Activated naive CD8-positive, alpha-beta T cell (primary cell): ENCODE data around the gene MAP3K10.
"Not testable (repeated sequence)": the region's sequence is repeated elsewhere in the genome, so short reads cannot be mapped to it uniquely, and the experiment has no call there.

ENCODE experiments used
- H3K27ac Mint-ChIP-seq: one replicate; pipeline ENCODE4 v1.8.0; 2021; ENCODE audit warnings: mixed read lengths
- H3K27me3 Mint-ChIP-seq: one replicate; pipeline ENCODE4 v1.8.0; 2021; ENCODE audit warnings: mixed read lengths
- H3K36me3 Mint-ChIP-seq: one replicate; pipeline ENCODE4 v1.8.0; 2021; ENCODE audit warnings: mixed read lengths
- H3K4me1 Mint-ChIP-seq: one replicate; pipeline ENCODE4 v1.8.0; 2021; ENCODE audit warnings: low read depth, mixed read lengths
- H3K4me3 Mint-ChIP-seq: one replicate; pipeline ENCODE4 v1.8.0; 2021; ENCODE audit warnings: mild to moderate bottlenecking, mixed read lengths
- H3K9me3 Mint-ChIP-seq: one replicate; pipeline ENCODE4 v1.8.0; 2021; ENCODE audit warnings: low read depth, mixed read lengths

MAP3K10 gene

DNA sequence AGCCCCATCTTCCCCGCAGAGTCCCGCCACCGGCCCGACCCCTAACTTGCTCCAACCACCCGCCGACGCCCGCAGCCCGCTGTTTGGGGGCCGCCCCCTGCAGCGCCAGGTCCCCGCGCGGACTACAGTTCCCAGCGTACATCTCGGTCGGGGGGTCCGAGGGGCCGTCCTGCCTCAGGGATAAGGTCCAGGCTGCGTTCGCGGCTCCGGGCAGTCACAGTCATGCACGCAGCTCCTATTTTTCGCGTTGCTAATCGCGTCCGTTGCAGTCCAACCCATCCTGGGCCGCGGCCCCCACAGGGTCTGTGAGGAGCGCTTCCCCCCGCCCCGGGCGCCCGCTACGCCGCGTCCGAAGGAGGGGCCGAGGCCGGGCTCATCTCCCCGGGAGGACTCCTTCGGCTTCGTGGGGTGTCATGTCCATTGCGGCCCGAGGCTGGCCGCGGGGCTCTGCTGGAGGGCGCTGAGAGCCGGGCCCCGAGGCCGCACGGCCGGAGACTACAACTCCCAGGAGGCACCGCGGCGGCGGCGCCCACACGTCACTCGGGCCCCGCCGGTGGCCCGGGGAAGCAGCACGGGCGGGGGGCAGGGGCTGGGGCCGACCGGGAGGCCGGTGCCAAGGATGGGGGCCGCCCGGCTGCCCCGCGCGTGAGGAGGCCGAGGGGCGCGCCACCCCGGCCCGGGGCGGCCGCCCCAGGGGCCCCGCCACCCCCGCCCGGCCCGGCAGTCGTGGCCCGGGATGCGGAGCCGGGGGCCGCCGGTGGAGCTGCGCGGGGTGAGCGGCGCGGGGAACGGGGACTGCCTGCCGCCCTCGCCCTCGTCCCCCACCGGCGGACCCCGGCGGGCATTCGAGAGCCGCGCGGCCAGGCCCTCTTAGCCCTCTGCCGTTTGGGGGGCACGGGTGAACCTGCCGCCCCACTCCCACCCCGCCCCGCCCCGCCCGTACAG is at the start of gene MAP3K10:
MAP3K10 (plus strand) TSS at position 536 of the 945 bp plus-strand sequence. CDS start 606 bp downstream, outside the sequence.
- Mint-ChIP-seq H3K36me3 (peaks cover 6% of the 10 kb centered on the region), H3K9me3 (no peaks in the 10 kb centered on the region), H3K4me1 (peaks cover 35% of the 10 kb centered on the region), H3K4me3 (peak within 1 kb of the TSS; percentile 89), H3K27ac (peak within 1 kb of the TSS; percentile 95), H3K27me3 (no peaks in the 10 kb centered on the region)

DNA sequence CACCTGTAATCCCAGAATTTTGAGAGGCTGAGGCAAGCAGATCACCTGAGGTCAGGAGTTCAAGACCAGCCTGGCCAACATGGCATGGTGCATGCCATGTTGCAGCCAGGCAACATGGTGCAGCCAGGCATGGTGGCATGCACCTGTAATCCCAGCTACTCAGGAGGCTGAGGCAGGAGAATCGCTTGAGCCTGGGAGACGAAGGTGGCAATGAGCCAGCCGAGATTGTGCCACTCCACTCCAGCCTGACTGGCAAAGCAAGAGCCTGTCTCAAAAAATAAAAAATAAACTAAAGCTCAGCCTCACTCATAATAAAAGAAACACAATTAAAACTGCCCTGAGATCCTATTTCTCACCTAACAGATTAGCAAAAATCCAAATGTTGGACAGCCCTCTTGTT is 49.7 kb upstream of the MAP3K10 start:
- H3K36me3 Mint-ChIP-seq = no peaks in the 10 kb centered on the region
- no peak overlapping the region for H3K4me3 Mint-ChIP-seq
- no peaks in the 10 kb centered on the region for H3K27me3 Mint-ChIP-seq
- H3K9me3 Mint-ChIP-seq = no peaks in the 10 kb centered on the region
- peaks cover 33% of the 10 kb centered on the region for H3K4me1 Mint-ChIP-seq
- no peak overlapping the region for H3K27ac Mint-ChIP-seq

DNA sequence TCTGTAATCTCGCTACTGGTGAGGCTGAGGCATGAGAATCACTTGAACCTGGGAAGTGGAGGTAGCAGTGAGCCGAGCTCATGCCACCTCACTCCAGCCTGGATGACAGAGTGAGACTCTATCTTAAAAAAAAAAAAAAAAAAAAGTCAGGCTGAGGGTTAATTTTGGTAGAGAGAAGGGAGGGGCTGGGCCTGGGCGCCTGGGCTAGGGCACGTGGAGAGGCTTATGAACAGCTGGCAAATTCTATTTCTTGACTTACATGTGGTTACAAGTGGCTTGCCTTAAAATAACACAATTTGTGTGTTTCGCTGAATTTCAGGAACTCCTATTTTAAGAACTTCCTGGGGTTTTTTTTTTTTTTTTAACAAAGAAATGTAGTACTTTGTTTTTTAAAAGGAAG is 47.6 kb upstream of the MAP3K10 start:
- Mint-ChIP-seq H3K4me3 (peak overlapping the region; percentile 81), H3K9me3 (no peaks in the 10 kb centered on the region), H3K27ac (peak overlapping the region; percentile 94), H3K4me1 (peaks cover 44% of the 10 kb centered on the region), H3K27me3 (no peaks in the 10 kb centered on the region), H3K36me3 (no peaks in the 10 kb centered on the region)

DNA sequence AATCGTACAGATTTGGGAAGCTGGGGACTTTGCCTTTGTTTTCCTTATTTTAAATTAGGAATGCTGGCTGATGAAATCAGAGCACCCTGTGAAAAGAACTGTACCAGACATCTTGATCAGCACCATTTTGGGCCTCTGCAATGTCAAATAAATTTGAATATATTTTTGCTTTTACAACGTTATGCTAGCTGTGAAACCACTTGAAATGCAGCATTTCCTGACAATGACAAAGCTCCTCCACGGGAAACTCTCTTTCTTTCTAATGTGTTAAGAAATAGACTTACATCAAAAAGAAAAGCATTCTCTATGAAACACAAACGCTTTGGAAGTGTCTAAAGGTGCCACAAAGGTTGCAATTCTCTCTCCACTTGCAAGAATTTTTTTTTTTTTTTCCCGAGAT is 47.1 kb upstream of the MAP3K10 start:
- H3K27me3 Mint-ChIP-seq = no peaks in the 10 kb centered on the region
- H3K4me3 Mint-ChIP-seq = peak overlapping the region; percentile 81
- peak overlapping the region; percentile 94 for H3K27ac Mint-ChIP-seq
- H3K36me3 Mint-ChIP-seq = no peaks in the 10 kb centered on the region
- peaks cover 44% of the 10 kb centered on the region for H3K4me1 Mint-ChIP-seq
- H3K9me3 Mint-ChIP-seq = no peaks in the 10 kb centered on the region

DNA sequence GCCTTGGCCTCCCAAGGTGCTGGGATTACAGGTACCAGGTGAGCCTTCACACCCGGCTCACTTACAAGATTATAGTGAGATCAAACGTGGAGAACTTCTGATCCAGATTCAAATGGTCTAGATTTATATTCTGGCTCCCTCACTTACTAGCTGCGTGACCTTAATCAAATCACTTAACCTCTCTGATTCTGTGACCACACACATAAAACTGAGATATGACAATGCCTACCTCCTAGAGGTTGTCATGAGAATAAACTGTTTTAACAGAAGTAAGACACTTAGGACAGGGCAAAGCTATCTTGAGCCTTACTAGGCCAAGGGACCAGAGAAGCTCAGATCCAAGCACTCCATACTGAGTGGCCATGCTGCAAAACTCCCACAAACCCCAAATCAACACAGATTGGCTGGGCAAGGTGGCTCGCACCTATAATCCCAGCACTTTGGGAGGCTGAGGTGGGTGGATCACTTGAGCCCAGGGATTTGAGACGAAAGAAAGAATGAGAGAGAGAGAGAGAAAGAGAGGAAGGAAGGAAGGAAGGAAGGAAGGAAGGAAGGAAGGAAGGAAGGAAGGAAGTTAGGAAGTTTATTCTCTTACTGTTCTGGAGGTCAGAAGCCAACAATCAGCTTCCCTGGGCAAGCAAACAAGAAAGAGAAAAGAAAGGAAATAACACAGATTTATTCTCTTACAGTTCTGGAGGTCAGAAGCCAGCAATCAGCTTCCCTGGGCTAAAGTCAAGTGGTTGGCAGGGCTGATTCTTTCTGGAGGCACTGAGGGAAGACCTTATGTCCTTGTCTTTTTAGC is 46.1 kb upstream of the MAP3K10 start:
- no peaks in the 10 kb centered on the region for H3K27me3 Mint-ChIP-seq
- H3K4me1 Mint-ChIP-seq = peaks cover 41% of the 10 kb centered on the region
- peak overlapping the region; percentile 27 for H3K4me3 Mint-ChIP-seq
- H3K9me3 Mint-ChIP-seq = no peaks in the 10 kb centered on the region
- peak overlapping the region; percentile 66 for H3K27ac Mint-ChIP-seq
- H3K36me3 Mint-ChIP-seq = no peaks in the 10 kb centered on the region

DNA sequence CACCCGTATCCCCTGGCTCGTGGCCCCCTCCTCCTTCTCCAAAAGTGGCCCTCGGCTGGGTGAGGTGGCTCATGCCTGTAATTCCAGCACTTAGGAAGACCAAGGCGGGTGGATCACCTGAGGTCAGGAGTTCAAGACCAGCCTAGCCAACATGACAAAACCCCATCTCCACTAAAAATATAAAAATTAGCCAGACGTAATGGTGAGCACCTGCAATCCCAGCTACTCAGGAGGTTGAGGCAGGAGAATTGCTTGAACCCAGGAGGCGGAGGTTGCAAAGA is 45.5 kb upstream of the MAP3K10 start:
- H3K4me3 Mint-ChIP-seq, H3K9me3 Mint-ChIP-seq, H3K27me3 Mint-ChIP-seq, H3K36me3 Mint-ChIP-seq, H3K27ac Mint-ChIP-seq: not testable (repeated sequence)
- peaks cover 41% of the 10 kb centered on the region for H3K4me1 Mint-ChIP-seq

DNA sequence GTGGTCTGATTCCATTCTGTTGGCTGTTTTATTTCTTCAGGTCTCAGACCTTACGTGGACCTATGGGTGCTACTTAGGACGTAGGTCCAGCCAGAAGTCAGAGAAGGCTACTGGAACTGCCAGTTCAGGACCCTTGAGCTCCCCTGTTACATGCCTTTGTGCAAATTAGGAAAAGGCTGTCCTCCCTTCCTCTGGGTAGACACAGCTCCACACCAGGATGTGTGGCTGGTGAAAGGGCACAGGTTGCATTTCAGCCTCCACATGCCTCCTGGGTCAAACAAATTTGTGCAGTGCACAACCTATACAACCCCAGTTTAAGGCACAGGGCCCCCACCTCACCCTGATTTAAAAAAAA is 43.9 kb upstream of the MAP3K10 start:
- H3K36me3 Mint-ChIP-seq = no peaks in the 10 kb centered on the region
- H3K27ac Mint-ChIP-seq = no peak overlapping the region
- H3K4me1 Mint-ChIP-seq = peaks cover 39% of the 10 kb centered on the region
- no peaks in the 10 kb centered on the region for H3K27me3 Mint-ChIP-seq
- H3K9me3 Mint-ChIP-seq = no peaks in the 10 kb centered on the region
- no peak overlapping the region for H3K4me3 Mint-ChIP-seq

DNA sequence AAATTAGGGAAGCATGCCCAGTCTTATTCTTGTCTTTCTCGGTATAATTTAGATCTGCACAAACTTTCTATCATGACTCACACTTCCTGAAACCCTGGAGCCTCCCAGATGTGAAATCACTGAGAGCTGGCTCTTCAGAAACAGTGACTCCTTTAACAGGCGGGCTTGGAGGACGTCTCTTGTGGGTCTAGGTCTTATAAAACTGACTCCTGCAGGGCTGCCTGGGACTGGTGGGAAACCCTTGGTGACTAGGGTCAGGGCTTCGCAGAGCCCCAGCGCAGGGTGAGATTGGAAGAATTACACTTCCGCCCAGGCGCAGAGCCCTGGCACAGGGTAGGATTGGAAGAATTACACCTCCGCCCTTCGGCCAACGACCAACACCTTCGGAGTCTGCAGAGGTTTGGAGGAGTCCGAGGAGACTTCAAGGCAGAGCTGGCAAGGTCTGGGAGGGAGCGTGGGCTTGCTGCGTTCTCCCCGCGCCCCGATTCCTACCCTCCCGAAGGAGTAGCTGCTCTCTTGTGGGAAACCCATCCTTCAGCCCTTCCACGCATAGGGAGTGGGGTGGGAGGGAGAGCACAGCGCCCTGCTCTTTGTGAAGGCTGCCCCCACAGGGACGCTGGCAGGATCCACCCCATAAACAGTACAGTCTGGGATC is 43.4 kb upstream of the MAP3K10 start:
- H3K4me3 Mint-ChIP-seq = peak overlapping the region; percentile 49
- peak overlapping the region; percentile 28 for H3K27ac Mint-ChIP-seq
- no peaks in the 10 kb centered on the region for H3K27me3 Mint-ChIP-seq
- peaks cover 38% of the 10 kb centered on the region for H3K4me1 Mint-ChIP-seq
- H3K9me3 Mint-ChIP-seq = no peaks in the 10 kb centered on the region
- no peaks in the 10 kb centered on the region for H3K36me3 Mint-ChIP-seq

DNA sequence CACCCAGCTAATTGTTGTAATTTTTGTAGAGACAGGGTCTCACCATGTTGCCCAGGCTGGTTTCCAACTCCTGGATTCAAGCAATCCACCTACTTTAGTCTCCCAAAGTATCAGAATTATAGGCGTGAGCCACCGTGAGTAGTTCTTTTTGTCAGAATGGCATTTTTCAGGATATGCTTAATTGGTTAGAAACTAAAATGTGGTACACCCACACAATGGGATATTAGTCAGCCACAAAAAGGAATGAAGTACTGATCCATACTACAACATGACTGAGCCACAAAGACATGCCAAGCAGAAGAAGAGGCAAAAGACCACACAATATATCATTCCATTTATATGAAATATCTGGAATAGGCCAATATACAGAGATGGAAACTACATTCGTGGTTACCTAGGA is 41.7 kb upstream of the MAP3K10 start:
- H3K27me3 Mint-ChIP-seq = no peaks in the 10 kb centered on the region
- no peak overlapping the region for H3K27ac Mint-ChIP-seq
- H3K4me3 Mint-ChIP-seq = no peak overlapping the region
- H3K4me1 Mint-ChIP-seq = peaks cover 25% of the 10 kb centered on the region
- H3K36me3 Mint-ChIP-seq = no peaks in the 10 kb centered on the region
- no peaks in the 10 kb centered on the region for H3K9me3 Mint-ChIP-seq

DNA sequence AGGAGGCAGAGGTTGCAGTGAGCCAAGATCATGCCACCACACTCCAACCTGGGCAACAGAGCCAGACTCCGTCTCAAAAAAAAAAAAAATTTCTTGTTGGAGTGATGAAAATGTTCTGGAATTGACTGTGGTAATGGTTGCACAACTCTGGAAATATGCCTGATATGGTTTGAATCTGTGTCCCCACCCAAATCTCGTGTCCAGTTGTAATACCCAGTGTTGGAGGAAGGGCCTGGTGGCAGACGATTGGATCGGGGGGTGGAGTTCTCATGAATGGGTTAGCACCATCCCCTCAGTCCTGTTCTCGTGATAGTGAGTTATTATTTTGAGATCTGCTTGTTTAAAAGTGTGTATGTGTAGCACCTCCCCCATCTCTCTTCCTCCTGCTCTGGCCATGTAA is 41.1 kb upstream of the MAP3K10 start:
- Mint-ChIP-seq H3K4me3 (no peak overlapping the region), H3K9me3 (no peaks in the 10 kb centered on the region), H3K27me3 (no peaks in the 10 kb centered on the region), H3K27ac (no peak overlapping the region), H3K36me3 (no peaks in the 10 kb centered on the region), H3K4me1 (peaks cover 20% of the 10 kb centered on the region)

DNA sequence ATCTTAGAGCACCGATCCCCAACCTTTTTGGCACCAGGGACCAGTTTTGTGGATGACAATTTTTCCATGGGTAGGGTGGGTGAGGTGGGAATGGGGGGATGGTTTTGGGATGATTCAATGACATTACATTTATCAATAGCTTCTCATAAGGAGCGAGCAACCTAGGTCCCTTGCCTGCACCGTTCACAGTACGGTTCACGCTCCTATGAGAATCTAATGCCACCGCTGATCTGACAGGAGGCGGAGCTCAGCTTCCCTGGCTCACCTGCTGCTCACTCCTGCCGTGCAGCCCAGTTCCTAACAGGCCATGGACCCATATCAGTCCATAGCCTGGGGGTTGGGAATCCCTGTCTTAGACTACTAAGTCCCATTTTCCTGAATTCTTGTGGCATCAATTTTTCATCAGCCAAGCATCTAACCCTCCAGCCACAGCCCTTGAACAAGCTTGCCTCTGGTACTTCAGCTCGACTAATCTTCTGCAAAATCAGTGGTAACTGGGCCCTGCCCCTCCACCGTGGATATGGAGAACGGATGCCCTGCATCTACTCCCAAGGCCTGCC is 37.0 kb upstream of the MAP3K10 start:
- H3K4me1 Mint-ChIP-seq = peaks cover 5% of the 10 kb centered on the region
- H3K27ac Mint-ChIP-seq = no peak overlapping the region
- H3K36me3 Mint-ChIP-seq = no peaks in the 10 kb centered on the region
- no peak overlapping the region for H3K4me3 Mint-ChIP-seq
- H3K27me3 Mint-ChIP-seq = no peaks in the 10 kb centered on the region
- H3K9me3 Mint-ChIP-seq = no peaks in the 10 kb centered on the region

DNA sequence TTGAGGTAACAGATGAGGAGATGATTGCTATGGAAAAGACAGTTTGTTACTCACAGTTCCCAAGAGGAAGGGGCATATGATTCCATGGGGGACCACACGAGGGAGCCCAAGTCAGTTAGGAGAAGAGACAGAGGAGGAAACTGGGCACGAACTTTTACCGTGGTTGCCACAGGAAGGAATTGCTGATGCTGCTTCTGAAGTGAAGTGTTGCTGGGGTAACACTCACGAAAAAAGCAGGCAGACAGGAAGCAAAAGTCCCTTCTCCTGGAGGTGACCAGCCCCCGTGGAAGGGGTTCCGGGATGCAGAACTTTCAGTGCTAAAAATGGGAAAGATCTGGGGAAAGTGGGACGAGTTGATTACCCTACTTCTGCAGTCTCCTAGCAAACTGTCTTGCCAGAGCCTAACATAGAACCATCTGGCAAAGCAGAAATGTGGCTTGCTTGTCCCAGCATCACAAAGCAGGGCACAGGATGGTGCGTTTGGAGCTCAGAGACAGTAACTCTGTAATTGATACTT is 35.4 kb upstream of the MAP3K10 start:
- H3K4me1 Mint-ChIP-seq = peaks cover 3% of the 10 kb centered on the region
- no peak overlapping the region for H3K27ac Mint-ChIP-seq
- H3K4me3 Mint-ChIP-seq = no peak overlapping the region
- H3K9me3 Mint-ChIP-seq = no peaks in the 10 kb centered on the region
- no peaks in the 10 kb centered on the region for H3K36me3 Mint-ChIP-seq
- H3K27me3 Mint-ChIP-seq = no peaks in the 10 kb centered on the region

DNA sequence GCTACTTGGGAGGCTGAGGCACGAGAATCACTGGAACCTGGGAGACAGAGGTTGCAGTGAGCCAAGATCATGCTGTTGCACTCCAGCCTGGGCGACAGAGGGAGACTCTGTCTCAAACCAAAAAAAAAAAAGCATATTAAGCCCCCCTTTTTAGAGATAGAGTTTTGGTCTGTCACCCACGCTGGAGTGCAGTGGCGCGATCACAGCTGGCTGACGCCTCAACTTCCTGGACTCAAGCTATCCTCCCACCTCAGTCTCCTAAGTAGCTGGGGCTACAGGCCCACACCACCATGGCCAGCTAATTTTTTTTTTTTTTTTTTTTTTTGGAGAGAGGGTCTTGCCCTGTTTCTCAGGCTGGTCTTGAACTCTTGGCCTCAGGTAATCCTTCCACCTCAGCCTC is 34.2 kb upstream of the MAP3K10 start:
- no peaks in the 10 kb centered on the region for H3K27me3 Mint-ChIP-seq
- no peak overlapping the region for H3K27ac Mint-ChIP-seq
- H3K36me3 Mint-ChIP-seq = no peaks in the 10 kb centered on the region
- H3K4me1 Mint-ChIP-seq = peaks cover 3% of the 10 kb centered on the region
- H3K9me3 Mint-ChIP-seq = no peaks in the 10 kb centered on the region
- no peak overlapping the region for H3K4me3 Mint-ChIP-seq

DNA sequence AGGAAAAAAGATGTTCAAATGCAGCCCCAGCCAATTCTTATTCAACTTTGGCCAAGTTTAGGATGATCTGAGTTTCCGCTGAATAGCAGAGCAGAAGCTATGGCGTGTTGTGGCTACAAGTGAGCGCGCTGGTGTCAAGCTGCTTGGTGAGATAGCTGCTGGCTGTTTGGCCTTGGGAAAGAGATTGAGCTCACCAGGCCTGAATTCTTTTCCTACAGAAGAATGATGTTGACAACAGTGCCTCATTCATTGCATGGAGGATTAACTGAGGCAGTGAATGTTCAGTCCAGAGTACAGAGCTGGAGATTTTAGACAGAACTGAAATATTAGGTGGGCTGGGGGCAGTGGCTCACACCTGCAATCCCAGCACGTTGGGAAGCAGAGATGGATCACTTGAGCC is 31.5 kb upstream of the MAP3K10 start:
- Mint-ChIP-seq H3K27ac (no peak overlapping the region), H3K4me3 (no peak overlapping the region), H3K4me1 (peaks cover 12% of the 10 kb centered on the region), H3K9me3 (no peaks in the 10 kb centered on the region), H3K36me3 (no peaks in the 10 kb centered on the region), H3K27me3 (no peaks in the 10 kb centered on the region)

DNA sequence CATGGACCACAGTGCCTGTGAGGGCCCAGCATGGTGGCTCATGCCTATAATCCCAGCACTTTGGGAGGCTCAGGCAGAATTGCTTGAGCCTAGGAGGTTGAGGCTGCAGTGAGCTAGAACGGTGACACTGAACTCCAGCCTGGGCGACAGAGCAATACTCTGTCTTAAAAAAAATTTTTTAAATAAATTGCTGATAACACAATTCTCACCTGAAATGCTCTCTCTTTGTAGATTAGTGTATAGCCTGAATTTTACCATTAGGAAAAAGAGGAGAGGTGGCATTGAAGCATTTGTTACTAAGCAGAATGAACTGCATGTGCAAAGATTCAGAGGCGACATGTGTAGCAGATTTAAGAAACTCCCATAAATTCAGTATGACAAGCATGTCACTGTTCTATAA is 29.1 kb upstream of the MAP3K10 start:
- no peak overlapping the region for H3K27ac Mint-ChIP-seq
- H3K4me1 Mint-ChIP-seq = peaks cover 15% of the 10 kb centered on the region
- H3K9me3 Mint-ChIP-seq = no peaks in the 10 kb centered on the region
- H3K27me3 Mint-ChIP-seq = no peaks in the 10 kb centered on the region
- no peak overlapping the region for H3K4me3 Mint-ChIP-seq
- no peaks in the 10 kb centered on the region for H3K36me3 Mint-ChIP-seq
